GM21360 (cell line): ENCODE results near the gene LURAP1L.

ENCODE experiments used
- ATAC-seq: cut with Tn5 transposase; IDR thresholded peaks from one replicate; pipeline ENCODE4 v1.9.1; 2021; ENCODE audit warnings: mild to moderate bottlenecking, moderate library complexity; ENCODE audit not compliant: unreplicated experiment

Gene LURAP1L

GRCh38 chr9:12774861-12775678 lies at the start of gene LURAP1L:
Gene LURAP1L, plus strand, starts transcription at chr9:12775020. Its CDS starts 696 bp downstream, at chr9:12775716.
- peak; percentile 1 for ATAC-seq

GRCh38 chr9:12726795-12727194 lies 48.0 kb upstream of the LURAP1L start:
- ATAC-seq, result no peak

GRCh38 chr9:12730198-12730597 lies 44.6 kb upstream of the LURAP1L start:
- ATAC-seq, result no peak

GRCh38 chr9:12730927-12731326 lies 43.9 kb upstream of the LURAP1L start:
- no peak for ATAC-seq

- no peak for ATAC-seq
Measured at GRCh38 chr9:12732971-12733370, 41.8 kb upstream of the LURAP1L start.

GRCh38 chr9:12735665-12736064 lies 39.2 kb upstream of the LURAP1L start:
- ATAC-seq, result peak; percentile 66

GRCh38 chr9:12737871-12738270 lies 36.9 kb upstream of the LURAP1L start:
- no peak for ATAC-seq

- ATAC-seq, result no peak
Measured at GRCh38 chr9:12739014-12739652, 35.7 kb upstream of the LURAP1L start.

GRCh38 chr9:12740845-12741244 lies 34.0 kb upstream of the LURAP1L start:
- ATAC-seq, result no peak

- ATAC-seq, result no peak
Measured at GRCh38 chr9:12748016-12748415, 26.8 kb upstream of the LURAP1L start.

GRCh38 chr9:12748954-12749353 lies 25.9 kb upstream of the LURAP1L start:
- ATAC-seq, result no peak

- ATAC-seq, result no peak
Measured at GRCh38 chr9:12753931-12754330, 20.9 kb upstream of the LURAP1L start.

GRCh38 chr9:12759761-12760160 lies 15.1 kb upstream of the LURAP1L start:
- no peak for ATAC-seq

- ATAC-seq, result no peak
Measured at GRCh38 chr9:12760758-12761157, 14.1 kb upstream of the LURAP1L start.

- no peak for ATAC-seq
Measured at GRCh38 chr9:12764150-12764549, 10.7 kb upstream of the LURAP1L start.

- ATAC-seq, result no peak
Measured at GRCh38 chr9:12765088-12765798, 9.6 kb upstream of the LURAP1L start.

GRCh38 chr9:12766357-12766756 lies 8.5 kb upstream of the LURAP1L start:
- ATAC-seq, result no peak

GRCh38 chr9:12770261-12770660 lies 4.6 kb upstream of the LURAP1L start:
- ATAC-seq, result no peak

- ATAC-seq, result no peak
Measured at GRCh38 chr9:12771891-12772290, 2.9 kb upstream of the LURAP1L start.

GRCh38 chr9:12773562-12773961 lies 1.3 kb upstream of the LURAP1L start:
- ATAC-seq, result no peak

GRCh38 chr9:12775679-12776512 lies 1.1 kb downstream of the LURAP1L start:
- peak; percentile 94 for ATAC-seq
